DND-41 (cell line): ENCODE results near the gene BPIFB6.

Experiments
- ATAC-seq: fragments of 200-7000 bp; cut with Tn5 transposase; 3 replicates; pipeline ENCODE4 v1.9.1; 2021; ENCODE audit warnings: low read depth; ENCODE audit not compliant: insufficient read depth
- DNase-seq: peaks from one replicate; pipeline ENCODE4 v3.0.0-alpha.2; 2020
- H2AFZ ChIP-seq: 2 replicates; pipeline ENCODE4 v1.6.0; 2012; ENCODE audit warnings: low read depth, low read length
- H3K27ac ChIP-seq: 2 replicates; pipeline ENCODE4 v1.5.1; 2012; ENCODE audit warnings: low read length, inconsistent platforms
- H3K27me3 ChIP-seq: fragments of 200-600 bp; sonication (generic); 2 replicates; pipeline ENCODE4 v1.6.0; 2012; ENCODE audit warnings: low read length, mild to moderate bottlenecking, inconsistent platforms; ENCODE audit not compliant: insufficient read depth, poor library complexity
- H3K36me3 ChIP-seq: 2 replicates; pipeline ENCODE4 v1.5.1; 2012; ENCODE audit warnings: low read length, inconsistent platforms; ENCODE audit not compliant: insufficient read depth
- H3K4me1 ChIP-seq: 2 replicates; pipeline ENCODE4 v1.5.1; 2012; ENCODE audit warnings: mild to moderate bottlenecking, low read length; ENCODE audit not compliant: insufficient read depth
- H3K4me2 ChIP-seq: 2 replicates; pipeline ENCODE4 v1.6.0; 2012; ENCODE audit warnings: mild to moderate bottlenecking, moderate library complexity, low read length, inconsistent platforms; ENCODE audit not compliant: insufficient read depth
- H3K4me3 ChIP-seq, 2 experiments: fragments of 200-600 bp in 1 of 2; shearing (Covaris generic) in 1 of 2; 2 replicates each; pipeline ENCODE4 v1.5.1; 2012 to 2016; ENCODE audit warnings: inconsistent platforms in 2 of 2, low read length in 2 of 2, mild to moderate bottlenecking in 2 of 2, low read depth in 1 of 2, moderate library complexity in 1 of 2
- H3K79me2 ChIP-seq: 2 replicates; pipeline ENCODE4 v1.6.0; 2012; ENCODE audit warnings: low read length, inconsistent platforms; ENCODE audit not compliant: insufficient read depth
- H3K9ac ChIP-seq: 2 replicates; pipeline ENCODE4 v1.6.0; 2012; ENCODE audit warnings: low read depth, mild to moderate bottlenecking, inconsistent platforms, low read length, moderate library complexity
- H3K9me3 ChIP-seq: 2 replicates; pipeline ENCODE4 v1.5.1; 2012; ENCODE audit warnings: low read length, moderate library complexity, mild to moderate bottlenecking, inconsistent platforms; ENCODE audit not compliant: insufficient read depth, severe bottlenecking
- H4K20me1 ChIP-seq: 2 replicates; pipeline ENCODE4 v1.6.0; 2012; ENCODE audit warnings: low read length; ENCODE audit not compliant: insufficient read depth
- CTCF ChIP-seq: IDR thresholded peaks from 2 replicates; pipeline ENCODE4 v1.5.1; 2012; ENCODE audit warnings: borderline replicate concordance, low read length, moderate library complexity, mild to moderate bottlenecking; ENCODE audit not compliant: poor library complexity, severe bottlenecking; ENCODE audit errors: extremely low read depth
- EZH2 ChIP-seq: IDR thresholded peaks from 3 replicates; pipeline ENCODE4 v1.6.1; 2012; ENCODE audit warnings: borderline replicate concordance, low read depth, mild to moderate bottlenecking, moderate library complexity, low read length, inconsistent platforms; ENCODE audit not compliant: severe bottlenecking

Gene BPIFB6

GRCh38 chr20:32991792-32992641 is 39.4 kb upstream of the BPIFB6 start:
- no peaks in the 10 kb centered on the region for H3K27me3 ChIP-seq
- no peak overlapping the region for H3K4me3 ChIP-seq
- H3K27ac ChIP-seq: no peak overlapping the region
- DNase-seq (no peak), ATAC-seq (no peak)
- no peak overlapping the region for H2AFZ ChIP-seq
- no peaks in the 10 kb centered on the region for H4K20me1 ChIP-seq
- H3K4me1 ChIP-seq: peaks cover 8% of the 10 kb centered on the region
- H3K4me2 ChIP-seq: no peak overlapping the region
- peaks cover 15% of the 10 kb centered on the region for H3K9me3 ChIP-seq
- H3K79me2 ChIP-seq: no peaks in the 10 kb centered on the region
- H3K36me3 ChIP-seq: no peaks in the 10 kb centered on the region
- no peak overlapping the region for H3K9ac ChIP-seq
- TF ChIP-seq EZH2 (no peak), CTCF (peak; percentile 17)

- H3K36me3 ChIP-seq: no peaks in the 10 kb centered on the region
- DNase-seq (no peak), ATAC-seq (no peak)
- no peak overlapping the region for H2AFZ ChIP-seq
- H3K4me1 ChIP-seq: peaks cover 8% of the 10 kb centered on the region
- no peaks in the 10 kb centered on the region for H4K20me1 ChIP-seq
- H3K79me2 ChIP-seq: no peaks in the 10 kb centered on the region
- TF ChIP-seq EZH2: no peak
- TF ChIP-seq CTCF: no peak
- H3K9ac ChIP-seq: no peak overlapping the region
- H3K27me3 ChIP-seq: no peaks in the 10 kb centered on the region
- peaks cover 15% of the 10 kb centered on the region for H3K9me3 ChIP-seq
- no peak overlapping the region for H3K4me2 ChIP-seq
- no peak overlapping the region for H3K4me3 ChIP-seq
- H3K27ac ChIP-seq: no peak overlapping the region
Observed at GRCh38 chr20:32993496-32994050, 37.9 kb upstream of the BPIFB6 start.

- no peak overlapping the region for H3K4me3 ChIP-seq
- no peaks in the 10 kb centered on the region for H3K27me3 ChIP-seq
- H3K36me3 ChIP-seq: no peaks in the 10 kb centered on the region
- TF ChIP-seq EZH2: no peak
- TF ChIP-seq CTCF: peak; percentile 36
- no peak overlapping the region for H3K27ac ChIP-seq
- H3K9me3 ChIP-seq: peaks cover 15% of the 10 kb centered on the region
- no peak overlapping the region for H3K4me2 ChIP-seq
- no peak for DNase-seq
- no peak overlapping the region for H3K9ac ChIP-seq
- H4K20me1 ChIP-seq: no peaks in the 10 kb centered on the region
- H3K4me1 ChIP-seq: peaks cover 8% of the 10 kb centered on the region
- no peak for ATAC-seq
- H2AFZ ChIP-seq: no peak overlapping the region
- H3K79me2 ChIP-seq: no peaks in the 10 kb centered on the region
Observed at GRCh38 chr20:32995802-32996201, 35.6 kb upstream of the BPIFB6 start.

GRCh38 chr20:32997431-32997830 is 34.0 kb upstream of the BPIFB6 start:
- H3K36me3 ChIP-seq: no peaks in the 10 kb centered on the region
- no peaks in the 10 kb centered on the region for H3K79me2 ChIP-seq
- H3K9ac ChIP-seq: no peak overlapping the region
- no peak for ATAC-seq
- no peaks in the 10 kb centered on the region for H3K4me1 ChIP-seq
- DNase-seq: no peak
- no peak for TF ChIP-seq EZH2
- no peak for TF ChIP-seq CTCF
- peaks cover 15% of the 10 kb centered on the region for H3K9me3 ChIP-seq
- no peak overlapping the region for H3K4me2 ChIP-seq
- no peak overlapping the region for H3K4me3 ChIP-seq
- no peak overlapping the region for H2AFZ ChIP-seq
- H3K27ac ChIP-seq: no peak overlapping the region
- H3K27me3 ChIP-seq: no peaks in the 10 kb centered on the region
- no peaks in the 10 kb centered on the region for H4K20me1 ChIP-seq
